IMR-90 (cell line): Measurements from ENCODE around the gene ANKRD65. TPM values are rescaled to one million over a fixed set of nuclear protein-coding genes. Genes with fewer than 3 reads are reported as not detected.

Source experiments
- ELK1 ChIP-seq: fragments of 150-350 bp; IDR thresholded peaks from 2 replicates; pipeline ENCODE4 v1.6.1; 2016; ENCODE audit warnings: low read depth, mild to moderate bottlenecking, low read length, moderate library complexity, borderline replicate concordance
- SMC3 ChIP-seq: fragments of 150-350 bp; IDR thresholded peaks from 2 replicates; pipeline ENCODE4 v1.6.1; 2016; ENCODE audit warnings: low read depth, mild to moderate bottlenecking, antibody characterized with exemption, low read length, moderate library complexity
- polyA plus RNA-seq, 3 experiments: library from polyadenylated mRNA; depleted of rRNA; stranded (reverse); fragments of >200 nt; gene quantifications; 2 replicates each; pipeline ENCODE4 v1.2.3, GENCODE V29; 2012; ENCODE audit warnings: low replicate concordance in 1 of 3
- total RNA-seq: library from RNA; depleted of rRNA; stranded (reverse); fragments of >200 nt; gene quantifications from 2 replicates; pipeline ENCODE4 v1.2.3, GENCODE V29; 2012

The ANKRD65 gene
- total and polyA plus RNA-seq, 2 of the 4 experiments (the other 2 are of a cell fraction), result 0.09 TPM; not detected in 1

GRCh38 chr1:1373815-1374588 lies 47.1 kb downstream of the ANKRD65 start (continued):
- TF ChIP-seq ELK1 (no peak), SMC3 (no peak)
